GM18526 (cell line): ENCODE measurements around the gene BCAR3.

ENCODE experiments used
- POLR2A ChIP-seq: IDR thresholded peaks from 3 replicates; pipeline ENCODE4 v1.6.1; 2011; ENCODE audit not compliant: insufficient read length; ENCODE audit errors: extremely low read depth

BCAR3 gene

GRCh38 chr1:93519199-93519829 is 162.3 kb downstream of the BCAR3 start:
- TF ChIP-seq POLR2A, result no peak

- no peak for TF ChIP-seq POLR2A
These were observed 163.1 kb downstream of the BCAR3 start for GRCh38 chr1:93518516-93518915.

- no peak for TF ChIP-seq POLR2A
These were observed 165.5 kb downstream of the BCAR3 start for GRCh38 chr1:93516164-93516563.
